H9 (cell line): ENCODE results near the gene MBP. TPM values are rescaled to one million over a fixed set of nuclear protein-coding genes. Genes with fewer than 3 reads are reported as not detected.

ENCODE experiments used
- DNase-seq: peaks from one replicate; pipeline ENCODE4 v3.0.0-alpha.2; 2017
- H2AFZ ChIP-seq: one replicate; pipeline ENCODE4 v1.6.1; 2013; ENCODE audit warnings: mild to moderate bottlenecking, low read length, control low read depth, moderate library complexity
- H2AK5ac ChIP-seq: 2 replicates; pipeline ENCODE4 v1.6.1; 2013; ENCODE audit warnings: low read length, control low read depth, mixed read lengths; ENCODE audit not compliant: insufficient read length
- H2BK120ac ChIP-seq: one replicate; pipeline ENCODE4 v1.6.1; 2013; ENCODE audit warnings: low read depth, mild to moderate bottlenecking, low read length, control low read depth, inconsistent platforms; ENCODE audit not compliant: poor library complexity, severe bottlenecking
- H2BK12ac ChIP-seq: 2 replicates; pipeline ENCODE4 v1.6.1; 2013; ENCODE audit warnings: low read length, control low read depth, mixed read lengths, low read depth; ENCODE audit not compliant: insufficient read length
- H2BK15ac ChIP-seq: 2 replicates; pipeline ENCODE4 v1.6.1; 2013; ENCODE audit warnings: low read depth, low read length, control low read depth
- H2BK20ac ChIP-seq: one replicate; pipeline ENCODE4 v1.6.1; 2013; ENCODE audit warnings: low read depth, mild to moderate bottlenecking, low read length, control low read depth, inconsistent platforms; ENCODE audit not compliant: poor library complexity, severe bottlenecking
- H2BK5ac ChIP-seq: 2 replicates; pipeline ENCODE4 v1.6.1; 2013; ENCODE audit warnings: low read length, control low read depth, mixed read lengths; ENCODE audit not compliant: insufficient read length
- H3K14ac ChIP-seq: 2 replicates; pipeline ENCODE4 v1.6.1; 2013; ENCODE audit warnings: low read length, control low read depth; ENCODE audit not compliant: insufficient read depth
- H3K18ac ChIP-seq: 2 replicates; pipeline ENCODE4 v1.6.1; 2013; ENCODE audit warnings: low read depth, mild to moderate bottlenecking, mixed read lengths, low read length, control low read depth; ENCODE audit not compliant: insufficient read length
- H3K23ac ChIP-seq: 2 replicates; pipeline ENCODE4 v1.6.1; 2013; ENCODE audit warnings: low read length, control low read depth, mixed read lengths, low read depth; ENCODE audit not compliant: insufficient read length
- H3K23me2 ChIP-seq: 2 replicates; pipeline ENCODE4 v1.6.1; 2013; ENCODE audit warnings: low read depth, mild to moderate bottlenecking, mixed read lengths, low read length, control low read depth; ENCODE audit not compliant: insufficient read length, poor library complexity, severe bottlenecking
- H3K27ac ChIP-seq: 2 replicates; pipeline ENCODE4 v1.5.1; 2013; ENCODE audit warnings: low read length, control low read depth, mixed read lengths, low read depth; ENCODE audit not compliant: insufficient read length
- H3K27me3 ChIP-seq: 2 replicates; pipeline ENCODE4 v1.6.1; 2013; ENCODE audit warnings: low read length, control low read depth, inconsistent platforms; ENCODE audit not compliant: insufficient read depth
- H3K4ac ChIP-seq: 2 replicates; pipeline ENCODE4 v1.6.1; 2013; ENCODE audit warnings: low read depth, mild to moderate bottlenecking, control low read depth, inconsistent platforms, low read length, moderate library complexity
- H3K4me1 ChIP-seq: 2 replicates; pipeline ENCODE4 v1.6.1; 2013; ENCODE audit warnings: low read length, control low read depth, inconsistent platforms; ENCODE audit not compliant: insufficient read depth
- H3K4me2 ChIP-seq: 2 replicates; pipeline ENCODE4 v1.6.1; 2013; ENCODE audit warnings: low read length, control low read depth, mixed read lengths; ENCODE audit not compliant: insufficient read length, insufficient read depth
- H3K56ac ChIP-seq: 2 replicates; pipeline ENCODE4 v1.6.1; 2013; ENCODE audit warnings: low read depth, mild to moderate bottlenecking, mixed read lengths, low read length, control low read depth; ENCODE audit not compliant: insufficient read length
- H3K79me1 ChIP-seq: 2 replicates; pipeline ENCODE4 v1.6.1; 2013; ENCODE audit warnings: low read depth, mild to moderate bottlenecking, moderate library complexity, low read length, control low read depth, inconsistent platforms; ENCODE audit not compliant: insufficient read depth, poor library complexity, severe bottlenecking
- H3K79me2 ChIP-seq: 2 replicates; pipeline ENCODE4 v1.6.1; 2013; ENCODE audit warnings: low read length, control low read depth, inconsistent platforms; ENCODE audit not compliant: insufficient read depth
- H3K9ac ChIP-seq: 2 replicates; pipeline ENCODE4 v1.6.1; 2013; ENCODE audit warnings: low read length, control low read depth, mixed read lengths; ENCODE audit not compliant: insufficient read length; ENCODE audit errors: extremely low read depth
- H3K9me3 ChIP-seq: one replicate; pipeline ENCODE4 v1.6.1; 2013; ENCODE audit warnings: low read depth, low read length, inconsistent platforms; ENCODE audit not compliant: control insufficient read depth
- H3T11ph ChIP-seq: one replicate; pipeline ENCODE4 v1.6.1; 2013; ENCODE audit warnings: mild to moderate bottlenecking, low read length, control low read depth, inconsistent platforms
- H4K20me1 ChIP-seq: one replicate; pipeline ENCODE4 v1.6.1; 2013; ENCODE audit not compliant: control insufficient read depth, insufficient read length, insufficient read depth
- H4K5ac ChIP-seq: 2 replicates; pipeline ENCODE4 v1.6.1; 2013; ENCODE audit warnings: low read depth, mild to moderate bottlenecking, mixed read lengths, low read length, control low read depth; ENCODE audit not compliant: insufficient read length
- H4K8ac ChIP-seq: replicated peaks from 2 replicates; pipeline ENCODE4 v1.6.1; 2013; ENCODE audit warnings: low read length, control low read depth, mixed read lengths, low read depth; ENCODE audit not compliant: insufficient read length
- H4K91ac ChIP-seq: 2 replicates; pipeline ENCODE4 v1.6.1; 2013; ENCODE audit warnings: low read depth, mild to moderate bottlenecking, moderate library complexity, mixed read lengths, low read length, control low read depth; ENCODE audit not compliant: insufficient read length
- H3K27ac Mint-ChIP-seq, 3 experiments: 2 replicates in 2 of 3; 3 replicates in 1 of 3; pipeline ENCODE4 v1.8.0; 2020 to 2021; ENCODE audit warnings: mixed read lengths in 3 of 3, mild to moderate bottlenecking in 1 of 3, moderate library complexity in 1 of 3
- H3K27me3 Mint-ChIP-seq: 2 replicates; pipeline ENCODE4 v1.8.0; 2021; ENCODE audit warnings: low read depth, mild to moderate bottlenecking, moderate library complexity, mixed read lengths
- H3K36me3 Mint-ChIP-seq, 3 experiments: 2 replicates in 2 of 3; 3 replicates in 1 of 3; pipeline ENCODE4 v1.8.0; 2020 to 2021; ENCODE audit warnings: low read depth in 3 of 3, mixed read lengths in 3 of 3; ENCODE audit not compliant: insufficient read depth in 1 of 3
- H3K4me1 Mint-ChIP-seq, 2 experiments: 2 replicates each; pipeline ENCODE4 v1.8.0; 2020; ENCODE audit warnings: mixed read lengths in 2 of 2
- H3K4me3 Mint-ChIP-seq, 2 experiments: 2 replicates in 1 of 2; 3 replicates in 1 of 2; pipeline ENCODE4 v1.8.0; 2020 to 2021; ENCODE audit warnings: mild to moderate bottlenecking in 2 of 2, mixed read lengths in 2 of 2, moderate library complexity in 1 of 2
- H3K9me3 Mint-ChIP-seq, 2 experiments: 2 replicates in 1 of 2; 3 replicates in 1 of 2; pipeline ENCODE4 v1.8.0; 2020; ENCODE audit warnings: mild to moderate bottlenecking in 2 of 2, mixed read lengths in 2 of 2, moderate library complexity in 1 of 2
- WGBS: extraction: QIAGEN DNeasy Blood & Tissue Kit; methylation state at CpG from one replicate; pipeline ENCODE4 v1.1.7; 2013; ENCODE audit warnings: missing lambda C conversion rate, low lambda C conversion rate, mixed read lengths; ENCODE audit not compliant: insufficient read length; ENCODE audit errors: extremely low coverage; 5-methylcytosine and 5-hydroxymethylcytosine counted together
- total RNA-seq: library from RNA; stranded (reverse); gene quantifications from 2 replicates; pipeline ENCODE4 v1.2.1, GENCODE V29; 2021
- TF ChIP-seq, protein P1 (sequence below): fragments of 200-600 bp; sonication (generic); conservative IDR thresholded peaks from 3 replicates; pipeline ENCODE4 v1.8.0; 2021; ENCODE audit warnings: antibody characterized with exemption, mild to moderate bottlenecking

Gene MBP
- total RNA-seq, 1 experiment from 2014 or later = 8.6 TPM

DNA sequence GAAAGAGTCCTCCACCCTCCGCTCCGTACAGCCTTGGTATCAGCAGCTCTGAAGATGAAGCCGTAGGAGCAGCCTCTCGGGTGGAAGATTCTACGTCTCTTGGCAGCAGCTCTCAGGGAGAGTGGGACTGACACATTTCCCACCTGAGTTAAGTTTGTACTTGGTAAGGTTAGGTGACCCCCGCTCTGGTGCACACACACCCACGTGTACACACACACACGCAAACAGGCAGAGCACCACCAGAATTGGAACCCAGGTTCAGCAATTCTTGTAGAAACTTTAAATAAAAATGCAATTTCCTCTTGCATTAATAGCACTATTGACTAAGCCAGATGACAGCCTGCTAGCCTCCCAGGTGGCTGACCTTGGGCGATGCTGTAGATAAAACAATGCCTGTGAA is 111.5 kb downstream of the MBP start:
- no peak overlapping the region for H3K23ac ChIP-seq
- no peak overlapping the region for H3K27ac Mint-ChIP-seq
- H3K9me3 Mint-ChIP-seq = peaks cover 0 to 2% of the 10 kb centered on the region in 2 experiments; a peak in 2 of 5 replicates

More for the DNA sequence above, 111.5 kb downstream of the MBP start:
- Histone ChIP-seq H3K9ac (no peak overlapping the region), H3K56ac (no peak overlapping the region), H2AK5ac (no peak overlapping the region), H4K91ac (no peak overlapping the region), H3K4me1 (no peaks in the 10 kb centered on the region), H3K23me2 (peaks cover 3% of the 10 kb centered on the region), H3K9me3 (no peaks in the 10 kb centered on the region), H4K8ac (no peak overlapping the region), H4K20me1 (peaks cover 3% of the 10 kb centered on the region), H3K79me1 (no peaks in the 10 kb centered on the region), H2BK120ac (no peak overlapping the region), H2BK12ac (no peak overlapping the region), H3K79me2 (no peaks in the 10 kb centered on the region), H3K4ac (no peak overlapping the region), H3T11ph (no peak overlapping the region), H3K27me3 (no peaks in the 10 kb centered on the region), H2AFZ (no peak overlapping the region), H2BK15ac (no peak overlapping the region), H3K14ac (no peak overlapping the region), H4K5ac (no peak overlapping the region), H3K27ac (no peak overlapping the region), H2BK20ac (no peak overlapping the region), H3K4me2 (no peak overlapping the region), H3K18ac (no peak overlapping the region), H2BK5ac (no peak overlapping the region)
- WGBS = no CpG with 5 or more reads among the region's 9 CpGs
- H3K36me3 Mint-ChIP-seq = peaks cover 0 to 6% (median 2%) of the 10 kb centered on the region in 3 experiments; a peak in 4 of 7 replicates
- TF ChIP-seq, protein P1, sequence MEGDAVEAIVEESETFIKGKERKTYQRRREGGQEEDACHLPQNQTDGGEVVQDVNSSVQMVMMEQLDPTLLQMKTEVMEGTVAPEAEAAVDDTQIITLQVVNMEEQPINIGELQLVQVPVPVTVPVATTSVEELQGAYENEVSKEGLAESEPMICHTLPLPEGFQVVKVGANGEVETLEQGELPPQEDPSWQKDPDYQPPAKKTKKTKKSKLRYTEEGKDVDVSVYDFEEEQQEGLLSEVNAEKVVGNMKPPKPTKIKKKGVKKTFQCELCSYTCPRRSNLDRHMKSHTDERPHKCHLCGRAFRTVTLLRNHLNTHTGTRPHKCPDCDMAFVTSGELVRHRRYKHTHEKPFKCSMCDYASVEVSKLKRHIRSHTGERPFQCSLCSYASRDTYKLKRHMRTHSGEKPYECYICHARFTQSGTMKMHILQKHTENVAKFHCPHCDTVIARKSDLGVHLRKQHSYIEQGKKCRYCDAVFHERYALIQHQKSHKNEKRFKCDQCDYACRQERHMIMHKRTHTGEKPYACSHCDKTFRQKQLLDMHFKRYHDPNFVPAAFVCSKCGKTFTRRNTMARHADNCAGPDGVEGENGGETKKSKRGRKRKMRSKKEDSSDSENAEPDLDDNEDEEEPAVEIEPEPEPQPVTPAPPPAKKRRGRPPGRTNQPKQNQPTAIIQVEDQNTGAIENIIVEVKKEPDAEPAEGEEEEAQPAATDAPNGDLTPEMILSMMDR = no peak
- H3K4me3 Mint-ChIP-seq = no peak overlapping the region
- H3K27me3 Mint-ChIP-seq = peaks cover 19% of the 10 kb centered on the region
- peaks cover 9 to 15% of the 10 kb centered on the region in 2 experiments for H3K4me1 Mint-ChIP-seq
- no peak for DNase-seq
